ENCODE results near the gene ALOXE3. TPM values are rescaled to one million over a fixed set of nuclear protein-coding genes. Genes with fewer than 3 reads are reported as not detected.

ALOXE3 gene
- total and polyA plus RNA-seq, 8 donors = 0.12 to 0.43 TPM; not detected in 6

GRCh38 chr17:8066841-8067775 is 51.2 kb downstream of the ALOXE3 start:
- peaks cover 3 to 65% (median 38%) of the 10 kb centered on the region in 3 donors for H3K27me3 ChIP-seq
- TF ChIP-seq, protein P1, sequence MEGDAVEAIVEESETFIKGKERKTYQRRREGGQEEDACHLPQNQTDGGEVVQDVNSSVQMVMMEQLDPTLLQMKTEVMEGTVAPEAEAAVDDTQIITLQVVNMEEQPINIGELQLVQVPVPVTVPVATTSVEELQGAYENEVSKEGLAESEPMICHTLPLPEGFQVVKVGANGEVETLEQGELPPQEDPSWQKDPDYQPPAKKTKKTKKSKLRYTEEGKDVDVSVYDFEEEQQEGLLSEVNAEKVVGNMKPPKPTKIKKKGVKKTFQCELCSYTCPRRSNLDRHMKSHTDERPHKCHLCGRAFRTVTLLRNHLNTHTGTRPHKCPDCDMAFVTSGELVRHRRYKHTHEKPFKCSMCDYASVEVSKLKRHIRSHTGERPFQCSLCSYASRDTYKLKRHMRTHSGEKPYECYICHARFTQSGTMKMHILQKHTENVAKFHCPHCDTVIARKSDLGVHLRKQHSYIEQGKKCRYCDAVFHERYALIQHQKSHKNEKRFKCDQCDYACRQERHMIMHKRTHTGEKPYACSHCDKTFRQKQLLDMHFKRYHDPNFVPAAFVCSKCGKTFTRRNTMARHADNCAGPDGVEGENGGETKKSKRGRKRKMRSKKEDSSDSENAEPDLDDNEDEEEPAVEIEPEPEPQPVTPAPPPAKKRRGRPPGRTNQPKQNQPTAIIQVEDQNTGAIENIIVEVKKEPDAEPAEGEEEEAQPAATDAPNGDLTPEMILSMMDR (IDR thresholded peaks at IDR 0.05) = no peak
- no peak overlapping the region for H3K4me3 ChIP-seq
- intact Hi-C loops (cut with DNase I; ENCODE audit: low total_unique reads) = no loop called here
- DNase-seq = no peak
- H3K36me3 ChIP-seq = no peaks in the 10 kb centered on the region
- H3K4me1 ChIP-seq = peaks cover 18 to 27% (median 22%) of the 10 kb centered on the region in 4 donors
- no peak overlapping the region for H3K27ac ChIP-seq
- H3K9me3 ChIP-seq = no peaks in the 10 kb centered on the region
- 59 to 71% (median 63%) methylated on average over 10 to 15 of the region's 15 CpGs for WGBS, 5 donors

- no peak for DNase-seq
- H3K9me3 ChIP-seq = no peaks in the 10 kb centered on the region
- WGBS, 5 donors = 62 to 82% (median 67%) methylated on average over 6 of the region's 6 CpGs
- H3K27ac ChIP-seq = no peak overlapping the region
- no peak for TF ChIP-seq POLR2A (IDR thresholded peaks at IDR 0.05)
- no peak for TF ChIP-seq POLR2AphosphoS5 (IDR thresholded peaks at IDR 0.05)
- TF ChIP-seq, protein P1 (IDR thresholded peaks at IDR 0.05) = no peak
- TF ChIP-seq EP300 (IDR thresholded peaks at IDR 0.05) = no peak
- H3K27me3 ChIP-seq = peaks cover 0 to 70% (median 35%) of the 10 kb centered on the region in 3 donors
- H3K4me1 ChIP-seq = peaks cover 18 to 44% (median 20%) of the 10 kb centered on the region in 4 donors
- H3K4me3 ChIP-seq = no peak overlapping the region
- intact Hi-C loops (cut with DNase I; ENCODE audit: low total_unique reads) = no loop called here
- H3K36me3 ChIP-seq = no peaks in the 10 kb centered on the region
Observed at GRCh38 chr17:8064561-8065019, 53.7 kb downstream of the ALOXE3 start.

GRCh38 chr17:8063761-8064534 is 54.4 kb downstream of the ALOXE3 start:
- Histone ChIP-seq H3K27me3 (peaks cover 0 to 76% (median 35%) of the 10 kb centered on the region in 3 donors), H3K27ac (no peak overlapping the region), H3K4me1 (peaks cover 12 to 42% (median 18%) of the 10 kb centered on the region in 4 donors), H3K9me3 (no peaks in the 10 kb centered on the region), H3K4me3 (no peak overlapping the region), H3K36me3 (no peaks in the 10 kb centered on the region)
- 23 to 44% (median 37%) methylated on average over 16 to 26 of the region's 28 CpGs for WGBS, 5 donors
- DNase-seq = no peak
- TF ChIP-seq POLR2A (IDR thresholded peaks at IDR 0.05) (no peak), EP300 (IDR thresholded peaks at IDR 0.05) (no peak), POLR2AphosphoS5 (IDR thresholded peaks at IDR 0.05) (no peak)
- TF ChIP-seq, protein P1 (IDR thresholded peaks at IDR 0.05) = no peak
- intact Hi-C loops (cut with DNase I; ENCODE audit: low total_unique reads) = no loop called here

GRCh38 chr17:8062807-8063483 is 55.4 kb downstream of the ALOXE3 start:
- 25 to 44% (median 34%) methylated on average over 15 of the region's 15 CpGs for WGBS, 5 donors
- TF ChIP-seq, protein P1 (IDR thresholded peaks at IDR 0.05) = no peak
- TF ChIP-seq POLR2AphosphoS5 (IDR thresholded peaks at IDR 0.05) = no peak
- no peak for TF ChIP-seq POLR2A (IDR thresholded peaks at IDR 0.05)
- no peak for TF ChIP-seq EP300 (IDR thresholded peaks at IDR 0.05)
- Histone ChIP-seq H3K36me3 (no peaks in the 10 kb centered on the region), H3K9me3 (no peaks in the 10 kb centered on the region), H3K4me1 (peaks cover 5 to 41% (median 14%) of the 10 kb centered on the region in 4 donors), H3K4me3 (no peak overlapping the region), H3K27ac (no peak overlapping the region), H3K27me3 (peaks cover 0 to 86% (median 35%) of the 10 kb centered on the region in 3 donors)
- DNase-seq = no peak
- intact Hi-C loops (cut with DNase I; ENCODE audit: low total_unique reads) = no loop called here

Data from stomach (tissue), 9 donors.